Thymus (tissue), 11 donors: ENCODE data around the gene LRRC74A. TPM values are rescaled to one million over a fixed set of nuclear protein-coding genes. Genes with fewer than 3 reads are reported as not detected.
"Not testable (repeated sequence)": the region's sequence is repeated elsewhere in the genome, so short reads cannot be mapped to it uniquely, and the experiment has no call there.

Experiments
- DNase-seq, 9 donors: peaks; one replicate each; pipeline ENCODE4 v3.0.0-alpha.2; 2013; ENCODE audit warnings: low spot score in 9 of 9, low read depth in 6 of 9, missing footprints in 1 of 9
- H3K27ac ChIP-seq, 2 donors: one replicate each; pipeline ENCODE4 v1.5.1; 2013; ENCODE audit warnings: control low read depth in 1 of 2, low read depth in 1 of 2, low read length in 1 of 2, mild to moderate bottlenecking in 1 of 2, moderate library complexity in 1 of 2
- H3K27me3 ChIP-seq, 2 donors: one replicate each; pipeline ENCODE4 v1.5.1; 2013; ENCODE audit warnings: low read length in 1 of 2; ENCODE audit not compliant: control insufficient read depth in 2 of 2, insufficient read depth in 1 of 2
- H3K36me3 ChIP-seq, 2 donors: one replicate each; pipeline ENCODE4 v1.5.1; 2013; ENCODE audit warnings: low read length in 1 of 2, mild to moderate bottlenecking in 1 of 2, moderate library complexity in 1 of 2; ENCODE audit not compliant: control insufficient read depth in 2 of 2, insufficient read depth in 2 of 2
- H3K4me1 ChIP-seq, 2 donors: one replicate each; pipeline ENCODE4 v1.5.1; 2013; ENCODE audit warnings: low read length in 2 of 2; ENCODE audit not compliant: control insufficient read depth in 2 of 2, insufficient read depth in 2 of 2
- H3K4me3 ChIP-seq, 2 donors: one replicate each; pipeline ENCODE4 v1.5.1; 2013; ENCODE audit warnings: low read length in 2 of 2, control low read depth in 1 of 2, mild to moderate bottlenecking in 1 of 2
- H3K9me3 ChIP-seq, 2 donors: one replicate each; pipeline ENCODE4 v1.5.1; 2013; ENCODE audit warnings: low read length in 1 of 2, mild to moderate bottlenecking in 1 of 2; ENCODE audit not compliant: control insufficient read depth in 2 of 2, insufficient read depth in 1 of 2
- WGBS: extraction: QIAGEN DNeasy Blood & Tissue Kit; methylation state at CpG from one replicate; pipeline ENCODE4 v1.1.7; 2013; 5-methylcytosine and 5-hydroxymethylcytosine counted together
- polyA plus RNA-seq: library from polyadenylated mRNA; stranded (reverse); fragments of 200-250 nt; gene quantifications from one replicate; pipeline ENCODE4 v1.2.3, GENCODE V29; 2013
- total RNA-seq: library from RNA; stranded (reverse); fragments of 120-200 nt; gene quantifications from one replicate; pipeline ENCODE4 v1.2.4, GENCODE V29; 2013
- donor health status: healthy.

The LRRC74A gene
- total and polyA plus RNA-seq, 2 donors: not detected

GRCh38 chr14:76904740-76905569 lies 78.7 kb downstream of the LRRC74A start:
- peak in 1 of 9 donors; percentile 60 for DNase-seq
- peaks cover 0 to 11% of the 10 kb centered on the region in 2 donors for H3K9me3 ChIP-seq
- H3K27ac ChIP-seq: peak overlapping the region in 1 of 2 donors; percentile 46
- H3K4me1 ChIP-seq: peaks cover 20 to 34% of the 10 kb centered on the region in 2 donors
- 36% methylated on average over 14 of the region's 14 CpGs for WGBS
- no peak overlapping the region for H3K4me3 ChIP-seq
- H3K36me3 ChIP-seq: no peaks in the 10 kb centered on the region
- no peaks in the 10 kb centered on the region for H3K27me3 ChIP-seq

- Histone ChIP-seq H3K4me1 (peaks cover 18 to 35% of the 10 kb centered on the region in 2 donors), H3K36me3 (no peaks in the 10 kb centered on the region), H3K27me3 (no peaks in the 10 kb centered on the region), H3K9me3 (peaks cover 0 to 11% of the 10 kb centered on the region in 2 donors), H3K4me3 (no peak overlapping the region), H3K27ac (peak overlapping the region in 1 of 2 donors; percentile 51)
- 25% methylated on average over 3 of the region's 3 CpGs for WGBS
- DNase-seq: peak in 2 of 9 donors; percentile 66 to 81
Observed at GRCh38 chr14:76908834-76909233, 82.6 kb downstream of the LRRC74A start.

GRCh38 chr14:76909266-76909665 lies 83.1 kb downstream of the LRRC74A start:
- H3K27ac ChIP-seq: no peak overlapping the region

GRCh38 chr14:76910371-76910890 lies 84.2 kb downstream of the LRRC74A start:
- no peak for DNase-seq
- H3K27ac ChIP-seq: no peak overlapping the region
- H3K4me3 ChIP-seq: no peak overlapping the region
- peaks cover 0 to 11% of the 10 kb centered on the region in 2 donors for H3K9me3 ChIP-seq
- H3K36me3 ChIP-seq: no peaks in the 10 kb centered on the region
- WGBS: 95% methylated on average over 4 of the region's 4 CpGs
- H3K4me1 ChIP-seq: peaks cover 16 to 34% of the 10 kb centered on the region in 2 donors
- H3K27me3 ChIP-seq: no peaks in the 10 kb centered on the region

More at GRCh38 chr14:76909266-76909665, 83.1 kb downstream of the LRRC74A start:
- Histone ChIP-seq H3K9me3 (peaks cover 0 to 11% of the 10 kb centered on the region in 2 donors), H3K4me3 (no peak overlapping the region), H3K27me3 (no peaks in the 10 kb centered on the region), H3K36me3 (no peaks in the 10 kb centered on the region), H3K4me1 (peaks cover 18 to 35% of the 10 kb centered on the region in 2 donors)
- no peak for DNase-seq
- WGBS: 77% methylated on average over 2 of the region's 2 CpGs

GRCh38 chr14:76911473-76911872 lies 85.3 kb downstream of the LRRC74A start:
- 77% methylated on average over 1 of the region's 1 CpG for WGBS
- H3K27ac ChIP-seq: no peak overlapping the region
- H3K27me3 ChIP-seq: no peaks in the 10 kb centered on the region
- no peak for DNase-seq
- H3K9me3 ChIP-seq: peaks cover 0 to 11% of the 10 kb centered on the region in 2 donors
- H3K36me3 ChIP-seq: no peaks in the 10 kb centered on the region
- H3K4me3 ChIP-seq: no peak overlapping the region
- peaks cover 16 to 43% of the 10 kb centered on the region in 2 donors for H3K4me1 ChIP-seq

- 87% methylated on average over 8 of the region's 8 CpGs for WGBS
- Histone ChIP-seq H3K4me1 (peaks cover 38 to 62% of the 10 kb centered on the region in 2 donors), H3K27ac (peak overlapping the region in 1 of 2 donors; percentile 9)
- H3K9me3 ChIP-seq, H3K4me3 ChIP-seq, H3K36me3 ChIP-seq, H3K27me3 ChIP-seq, DNase-seq: not testable (repeated sequence)
Observed at GRCh38 chr14:76914533-76915081, 88.4 kb downstream of the LRRC74A start.

GRCh38 chr14:76916040-76916715 lies 90.0 kb downstream of the LRRC74A start:
- WGBS: 93% methylated on average over 15 of the region's 15 CpGs
- H3K9me3 ChIP-seq: peaks cover 0 to 3% of the 10 kb centered on the region in 2 donors
- no peaks in the 10 kb centered on the region for H3K36me3 ChIP-seq
- peak overlapping the region in 1 of 2 donors; percentile 5 for H3K27ac ChIP-seq
- H3K4me3 ChIP-seq: no peak overlapping the region
- peaks cover 48 to 78% of the 10 kb centered on the region in 2 donors for H3K4me1 ChIP-seq
- DNase-seq: no peak
- H3K27me3 ChIP-seq: no peaks in the 10 kb centered on the region

- 97% methylated on average over 7 of the region's 7 CpGs for WGBS
- Histone ChIP-seq H3K4me3 (no peak overlapping the region), H3K4me1 (peaks cover 55 to 88% of the 10 kb centered on the region in 2 donors), H3K9me3 (peaks cover 0 to 3% of the 10 kb centered on the region in 2 donors), H3K36me3 (no peaks in the 10 kb centered on the region), H3K27ac (peak overlapping the region in 1 of 2 donors; percentile 93), H3K27me3 (no peaks in the 10 kb centered on the region)
- DNase-seq: no peak
Observed at GRCh38 chr14:76917158-76917596, 91.0 kb downstream of the LRRC74A start.
